Fibroblast of skin of right biceps (primary cell): ENCODE measurements around the gene CACHD1.
A peak's percentile ranks its signal among the peaks of the same experiment; 100 is the strongest.

ENCODE experiments used
- DNase-seq: peaks from one replicate; pipeline ENCODE4 v3.0.0-alpha.2; 2013

CACHD1 gene

GRCh38 chr1:64474133-64474532, 4.2 kb downstream of the CACHD1 start:
- DNase-seq = no peak

GRCh38 chr1:64474665-64475439, 4.9 kb downstream of the CACHD1 start:
- DNase-seq = no peak

- DNase-seq = peak; percentile 92
These were observed 6.5 kb downstream of the CACHD1 start for GRCh38 chr1:64476251-64476952.

DNA sequence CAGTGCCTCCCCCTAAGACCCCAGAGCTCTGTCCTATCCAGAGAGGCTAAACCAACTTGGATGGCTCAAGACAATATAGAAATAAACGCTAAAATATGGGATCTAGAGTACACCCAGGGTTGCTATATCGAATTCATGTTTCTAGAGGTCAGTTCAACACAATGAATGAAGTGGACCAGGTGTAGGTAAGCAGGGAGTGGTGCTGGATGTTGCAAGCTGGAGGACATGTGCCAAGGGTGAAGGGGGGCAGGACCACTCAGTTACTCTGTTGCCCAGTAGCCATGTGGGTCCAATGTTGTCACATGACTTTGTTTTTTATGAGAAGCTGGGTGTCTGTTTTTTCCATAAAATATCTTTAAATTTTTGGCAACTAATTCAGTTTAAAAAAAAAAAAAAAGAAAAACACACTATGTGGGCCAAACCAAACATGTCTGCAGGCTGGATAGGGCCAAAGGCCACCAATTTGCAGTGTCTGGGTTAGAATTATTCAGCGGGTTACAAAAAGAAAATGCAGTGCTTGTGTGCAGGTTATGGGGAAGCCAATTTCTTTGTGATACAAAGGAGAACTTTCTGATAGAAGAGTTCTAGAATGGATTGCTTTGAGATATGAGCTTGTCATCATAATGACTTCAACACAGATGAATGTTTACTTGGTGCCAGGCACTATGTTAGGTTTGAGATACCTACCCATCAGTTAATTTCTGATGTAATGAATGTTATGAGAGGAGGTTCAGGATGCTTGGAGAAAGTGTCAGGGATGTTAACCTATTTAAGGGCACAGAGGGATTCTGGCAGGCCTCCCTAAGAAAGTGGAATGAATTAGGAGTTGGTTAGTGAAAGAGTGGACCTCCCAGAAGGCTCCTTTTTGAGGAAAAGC, 8.9 kb downstream of the CACHD1 start:
- no peak for DNase-seq

DNA sequence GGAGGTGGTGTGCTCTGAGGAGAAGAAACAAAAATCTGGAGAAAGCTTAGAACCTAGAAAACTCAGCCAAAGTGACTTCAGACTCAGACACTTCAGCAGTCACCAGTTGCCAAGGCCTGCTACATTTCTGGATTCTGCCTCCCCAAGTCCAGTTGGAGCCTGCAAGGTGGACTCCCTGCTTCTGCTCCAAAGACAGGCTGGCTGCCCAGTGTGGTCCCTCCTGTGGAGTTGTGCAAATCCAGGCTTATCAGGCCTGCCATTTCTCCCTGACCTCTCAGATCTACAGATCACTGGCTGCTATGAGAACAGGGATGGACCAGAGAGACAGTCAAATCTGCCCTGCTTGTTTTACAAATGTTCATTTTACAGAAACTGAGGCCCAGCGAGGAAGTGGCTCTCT, 9.9 kb downstream of the CACHD1 start:
- DNase-seq = no peak

DNA sequence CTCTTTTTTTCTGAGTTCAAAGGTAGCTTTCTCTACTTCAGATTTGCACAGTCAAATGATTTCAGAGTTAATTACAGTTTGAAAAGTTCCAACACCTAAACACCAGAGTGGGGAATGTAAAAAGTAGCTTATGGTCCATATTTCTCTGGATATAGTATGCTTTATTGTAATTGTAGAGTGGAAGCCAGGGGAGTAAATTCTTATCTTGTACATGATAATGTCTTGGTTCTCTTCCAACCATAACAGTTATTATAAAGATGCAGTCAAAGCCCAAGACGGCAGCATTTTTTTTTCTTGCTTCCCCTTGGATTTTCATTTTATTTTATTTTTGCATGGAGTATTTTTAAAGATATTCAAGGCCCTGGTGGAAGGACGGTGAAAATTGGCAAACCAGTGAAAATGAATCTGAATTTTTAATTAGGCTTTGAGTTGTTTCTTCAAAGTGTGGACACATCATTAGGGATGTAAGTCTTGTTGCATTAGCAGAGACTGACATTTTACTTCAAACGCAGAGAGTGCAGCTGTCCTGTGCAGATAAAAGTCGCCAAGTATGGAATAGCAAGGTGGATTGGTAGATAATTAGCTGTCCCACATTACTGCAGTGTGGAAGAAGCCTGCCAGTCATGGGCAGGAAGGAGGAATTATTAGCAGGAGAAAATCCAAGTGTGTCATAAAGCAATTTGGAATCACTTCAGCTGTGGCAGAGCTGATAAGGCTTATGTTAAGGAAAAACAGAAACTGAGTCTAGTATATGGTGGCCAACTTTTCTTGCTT, 11.3 kb downstream of the CACHD1 start:
- no peak for DNase-seq

DNA sequence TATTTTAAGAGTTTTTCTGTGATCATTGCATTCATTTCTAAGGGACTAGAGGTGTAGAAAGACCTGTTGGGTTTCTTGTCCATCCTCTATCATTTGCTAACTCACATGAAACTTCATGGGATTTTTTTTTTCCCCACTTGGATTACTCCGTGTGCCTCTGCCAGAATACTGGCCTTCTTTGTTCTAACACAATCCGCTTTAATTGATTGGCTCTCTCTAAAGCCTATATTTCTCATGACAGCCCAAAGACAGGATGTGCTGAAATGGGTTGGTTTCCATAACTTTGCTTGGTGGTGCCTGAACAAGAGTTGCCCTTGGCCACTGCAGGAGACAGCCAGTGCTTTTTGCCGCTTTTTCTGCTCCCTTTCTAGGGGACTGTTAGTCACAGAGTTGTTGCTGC, 12.2 kb downstream of the CACHD1 start:
- DNase-seq = no peak

DNA sequence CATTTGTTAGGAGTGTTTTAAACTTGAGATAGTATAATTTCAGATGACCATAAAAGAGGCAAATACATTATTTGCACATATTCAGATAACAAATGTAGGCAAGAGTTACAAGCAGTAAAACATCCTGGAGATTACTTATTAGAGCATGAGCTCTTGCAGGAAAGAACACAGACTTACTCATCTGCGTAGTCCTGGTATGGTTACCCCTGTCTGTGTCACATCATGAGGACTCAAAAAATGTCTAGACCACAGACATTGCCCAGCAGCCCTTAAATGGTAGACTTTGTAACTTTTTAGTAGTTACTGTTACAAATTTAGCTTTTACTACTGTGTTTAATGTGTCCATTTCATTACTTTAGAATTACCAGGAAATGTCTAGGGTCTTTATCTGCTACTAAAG, 12.8 kb downstream of the CACHD1 start:
- peak; percentile 46 for DNase-seq

GRCh38 chr1:64483731-64484414, 13.9 kb downstream of the CACHD1 start:
- no peak for DNase-seq

GRCh38 chr1:64484651-64485050, 14.7 kb downstream of the CACHD1 start:
- DNase-seq = no peak

GRCh38 chr1:64486193-64486592, 16.3 kb downstream of the CACHD1 start:
- no peak for DNase-seq

GRCh38 chr1:64487061-64487460, 17.1 kb downstream of the CACHD1 start:
- no peak for DNase-seq

GRCh38 chr1:64488862-64489261, 18.9 kb downstream of the CACHD1 start:
- no peak for DNase-seq

DNA sequence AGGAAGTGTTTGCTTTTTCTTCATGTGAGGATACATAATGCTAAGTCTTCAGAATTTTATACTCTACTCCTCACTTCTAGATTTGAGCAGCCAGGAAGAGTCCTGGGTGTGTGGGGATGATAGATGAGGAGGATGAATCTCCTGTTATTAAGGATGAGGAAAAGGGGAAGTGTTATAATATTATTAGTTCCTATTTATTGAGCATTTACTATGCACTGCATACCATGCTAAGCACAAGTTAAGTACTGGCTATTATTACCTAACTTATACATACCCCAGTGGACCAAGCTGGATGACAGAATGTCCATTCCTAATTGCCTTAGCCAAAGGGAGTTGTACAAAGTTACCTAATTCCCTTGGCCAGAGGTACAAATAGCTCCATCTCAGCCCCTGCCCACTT, 19.8 kb downstream of the CACHD1 start:
- DNase-seq = no peak

- no peak for DNase-seq
These were observed 20.4 kb downstream of the CACHD1 start for GRCh38 chr1:64490213-64490818.

DNA sequence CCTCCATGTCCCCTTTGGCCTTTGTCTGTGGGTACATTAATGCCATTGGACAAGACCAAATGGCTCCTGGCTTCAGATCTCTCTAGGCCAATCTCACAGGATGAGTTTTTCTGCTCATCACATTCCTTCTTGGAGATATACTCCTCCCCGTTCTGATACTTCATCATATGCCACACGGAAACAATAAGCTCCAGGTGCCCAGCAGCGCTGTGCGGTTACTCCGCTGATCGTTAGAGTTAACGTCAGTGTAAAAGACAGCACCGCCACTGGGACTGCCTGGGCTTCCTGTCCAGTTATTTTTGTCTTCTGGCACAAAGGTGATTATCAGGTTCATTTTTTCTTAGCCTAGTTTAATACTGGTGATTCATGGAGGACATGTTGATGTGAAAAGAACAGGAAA, 22.5 kb downstream of the CACHD1 start:
- no peak for DNase-seq

GRCh38 chr1:64493831-64494230, 23.9 kb downstream of the CACHD1 start:
- no peak for DNase-seq

DNA sequence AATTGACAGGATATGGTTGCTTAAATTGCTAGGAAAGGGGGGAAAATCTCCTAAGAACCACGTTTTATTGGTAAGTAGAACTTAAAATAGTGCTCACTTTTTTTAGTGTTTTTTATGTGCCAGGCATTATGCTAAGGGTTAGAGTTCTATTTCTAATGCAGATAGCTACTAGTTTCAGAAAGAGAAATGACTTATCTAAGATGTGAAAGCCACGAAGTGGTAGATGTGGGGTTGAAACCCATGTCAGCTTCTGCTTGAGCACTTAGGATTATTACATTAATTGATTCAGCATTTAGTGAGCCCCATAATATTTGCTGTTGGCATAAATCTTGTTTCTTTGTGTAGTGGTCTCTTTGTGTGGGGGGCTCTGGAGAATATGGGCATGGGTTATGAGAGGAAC, 24.7 kb downstream of the CACHD1 start:
- no peak for DNase-seq

- no peak for DNase-seq
These were observed 25.9 kb downstream of the CACHD1 start for GRCh38 chr1:64495878-64496277.

DNA sequence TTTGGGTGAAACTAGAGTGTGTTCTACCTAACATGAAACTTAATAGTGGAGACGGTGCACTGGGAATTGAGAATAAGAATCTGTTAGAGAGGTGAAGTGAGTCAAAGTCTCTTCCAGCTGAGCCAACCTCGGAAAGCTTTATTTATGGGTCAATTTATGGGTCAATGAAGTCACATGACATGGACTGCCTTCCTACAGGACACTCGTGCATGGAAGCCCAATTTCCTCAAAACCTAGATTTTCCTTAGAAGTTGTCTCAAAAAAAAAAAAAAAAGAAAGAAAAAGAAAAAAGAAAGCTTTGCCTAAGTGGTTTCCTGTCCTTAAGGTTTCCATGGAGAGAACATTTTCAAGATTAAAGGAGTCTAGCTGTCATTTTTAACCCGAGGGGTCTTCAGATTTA, 26.7 kb downstream of the CACHD1 start:
- DNase-seq = no peak

- no peak for DNase-seq
These were observed 27.4 kb downstream of the CACHD1 start for GRCh38 chr1:64497088-64497883.
